ENCODE data around the gene NRM.

GRCh38 chr6:30682143-30683117, 8.4 kb downstream of the NRM start:
- TF ChIP-seq, protein P1, sequence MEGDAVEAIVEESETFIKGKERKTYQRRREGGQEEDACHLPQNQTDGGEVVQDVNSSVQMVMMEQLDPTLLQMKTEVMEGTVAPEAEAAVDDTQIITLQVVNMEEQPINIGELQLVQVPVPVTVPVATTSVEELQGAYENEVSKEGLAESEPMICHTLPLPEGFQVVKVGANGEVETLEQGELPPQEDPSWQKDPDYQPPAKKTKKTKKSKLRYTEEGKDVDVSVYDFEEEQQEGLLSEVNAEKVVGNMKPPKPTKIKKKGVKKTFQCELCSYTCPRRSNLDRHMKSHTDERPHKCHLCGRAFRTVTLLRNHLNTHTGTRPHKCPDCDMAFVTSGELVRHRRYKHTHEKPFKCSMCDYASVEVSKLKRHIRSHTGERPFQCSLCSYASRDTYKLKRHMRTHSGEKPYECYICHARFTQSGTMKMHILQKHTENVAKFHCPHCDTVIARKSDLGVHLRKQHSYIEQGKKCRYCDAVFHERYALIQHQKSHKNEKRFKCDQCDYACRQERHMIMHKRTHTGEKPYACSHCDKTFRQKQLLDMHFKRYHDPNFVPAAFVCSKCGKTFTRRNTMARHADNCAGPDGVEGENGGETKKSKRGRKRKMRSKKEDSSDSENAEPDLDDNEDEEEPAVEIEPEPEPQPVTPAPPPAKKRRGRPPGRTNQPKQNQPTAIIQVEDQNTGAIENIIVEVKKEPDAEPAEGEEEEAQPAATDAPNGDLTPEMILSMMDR (conservative IDR thresholded peaks at IDR 0.05; ENCODE audit: low read length): no peak
- TF ChIP-seq EZH2phosphoT487 (IDR thresholded peaks at IDR 0.05; ENCODE audit: borderline replicate concordance, low read depth, low read length): no peak
